IPS-11a (cell line): Measurements from ENCODE around the gene OPTC.
"Not testable (repeated sequence)": the region's sequence is repeated elsewhere in the genome, so short reads cannot be mapped to it uniquely, and the experiment has no call there.

ENCODE experiments used
- H3K4me3 ChIP-seq: one replicate; pipeline ENCODE4 v1.5.1; 2013; ENCODE audit warnings: low read depth, low read length, control low read depth

Gene OPTC

GRCh38 chr1:203516184-203516583 lies 22.2 kb downstream of the OPTC start:
- H3K4me3 ChIP-seq, result no peak overlapping the region

GRCh38 chr1:203516906-203517305 lies 23.0 kb downstream of the OPTC start:
- no peak overlapping the region for H3K4me3 ChIP-seq

- no peak overlapping the region for H3K4me3 ChIP-seq
These were observed 23.6 kb downstream of the OPTC start for GRCh38 chr1:203517426-203518110.

GRCh38 chr1:203518139-203518538 lies 24.2 kb downstream of the OPTC start:
- not testable (repeated sequence) for H3K4me3 ChIP-seq

DNA sequence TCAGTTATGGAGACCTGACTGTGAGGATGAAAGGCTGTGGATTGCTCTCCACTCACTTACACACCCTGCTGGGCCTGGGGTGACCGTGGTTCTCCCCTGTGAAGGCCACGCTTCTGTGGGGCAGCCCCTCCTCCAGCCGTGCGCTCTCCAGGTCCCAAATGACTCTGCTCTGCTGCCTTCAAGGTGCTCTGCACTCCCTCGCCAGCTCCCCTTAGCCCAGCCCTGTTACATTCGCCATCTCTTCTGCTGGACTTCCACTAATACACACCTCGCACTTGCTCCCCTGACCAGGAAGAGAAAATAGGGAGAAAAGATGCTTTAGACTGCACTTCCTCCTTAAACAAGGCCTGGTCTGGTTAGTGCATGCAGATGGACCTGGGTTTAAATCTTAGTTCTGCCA lies 24.6 kb downstream of the OPTC start:
- no peak overlapping the region for H3K4me3 ChIP-seq

DNA sequence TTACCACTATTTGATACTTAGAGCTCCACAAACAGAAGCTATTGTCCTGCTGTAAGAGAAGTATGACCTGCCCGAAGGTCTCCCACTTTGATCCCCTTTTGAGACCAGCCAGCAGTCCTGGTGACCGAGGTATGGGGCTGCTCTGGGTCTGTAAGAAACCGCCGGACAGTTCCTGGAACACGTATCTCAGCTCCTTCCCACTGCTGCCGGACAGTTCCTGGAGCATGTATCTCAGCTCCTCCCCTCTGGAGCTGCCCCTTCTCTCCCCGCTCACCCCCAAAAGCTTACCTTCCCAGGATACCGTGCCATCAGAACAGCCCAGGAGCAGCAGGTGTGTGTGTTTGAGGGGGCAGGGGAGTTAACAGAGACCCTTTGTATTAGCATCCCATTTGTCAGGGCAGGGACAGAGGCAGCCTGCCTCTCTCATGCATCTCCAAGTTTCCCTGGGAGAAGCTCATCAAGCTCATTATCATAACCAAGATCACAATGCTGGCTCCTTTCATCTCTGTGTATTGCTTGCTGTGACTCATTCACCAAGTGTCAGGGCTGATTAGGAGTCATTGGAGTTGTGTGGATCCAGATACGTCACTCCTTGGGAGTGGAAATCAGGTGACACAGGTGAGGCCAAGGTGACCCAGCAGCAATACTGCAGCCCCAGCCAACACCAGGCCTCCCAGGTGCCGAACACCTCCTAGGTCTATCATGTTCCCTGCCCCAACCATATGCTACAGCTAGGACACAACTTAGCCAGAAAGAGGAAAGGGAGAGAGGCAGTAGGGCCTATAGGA lies 25.3 kb downstream of the OPTC start:
- no peak overlapping the region for H3K4me3 ChIP-seq

DNA sequence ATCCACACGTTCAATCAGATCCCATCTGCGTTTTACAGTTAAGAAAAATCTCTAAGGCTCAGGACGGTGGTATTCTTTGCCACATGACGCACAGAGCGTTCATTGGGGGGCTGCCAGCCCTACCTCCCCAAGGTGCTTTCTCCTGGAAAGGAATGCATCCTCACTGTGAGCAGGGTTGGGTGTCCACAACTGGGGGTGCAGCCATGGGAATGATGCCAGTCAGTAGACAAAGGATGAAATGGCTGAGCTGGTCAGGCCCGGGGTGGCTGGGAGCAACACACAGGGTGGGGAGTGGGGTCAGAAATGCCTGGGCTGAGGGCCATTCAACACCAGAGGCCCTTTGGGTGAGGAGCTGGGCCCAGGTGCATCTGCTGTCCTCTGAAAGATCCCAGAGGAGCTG lies 25.9 kb downstream of the OPTC start:
- H3K4me3 ChIP-seq, result no peak overlapping the region

DNA sequence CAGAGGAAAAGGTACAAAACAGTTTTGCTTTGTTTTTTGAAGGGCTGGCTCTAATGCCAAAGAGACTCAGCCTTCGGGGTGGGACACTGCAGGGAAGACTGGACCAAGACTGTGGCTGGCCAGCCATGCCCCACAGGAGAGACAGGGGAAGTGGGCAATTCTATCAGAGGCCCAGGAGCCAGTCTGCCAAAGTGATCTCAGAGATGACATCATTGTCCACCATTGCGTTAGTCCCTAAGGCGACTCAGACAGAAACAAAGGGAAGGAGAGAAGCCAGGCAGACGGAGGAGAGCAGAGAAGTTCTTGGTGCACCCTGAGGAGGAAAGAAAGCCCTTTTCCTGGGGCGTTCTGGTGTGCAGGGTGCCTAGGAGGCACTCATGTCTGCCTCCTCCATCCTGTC lies 26.4 kb downstream of the OPTC start:
- H3K4me3 ChIP-seq, result no peak overlapping the region

DNA sequence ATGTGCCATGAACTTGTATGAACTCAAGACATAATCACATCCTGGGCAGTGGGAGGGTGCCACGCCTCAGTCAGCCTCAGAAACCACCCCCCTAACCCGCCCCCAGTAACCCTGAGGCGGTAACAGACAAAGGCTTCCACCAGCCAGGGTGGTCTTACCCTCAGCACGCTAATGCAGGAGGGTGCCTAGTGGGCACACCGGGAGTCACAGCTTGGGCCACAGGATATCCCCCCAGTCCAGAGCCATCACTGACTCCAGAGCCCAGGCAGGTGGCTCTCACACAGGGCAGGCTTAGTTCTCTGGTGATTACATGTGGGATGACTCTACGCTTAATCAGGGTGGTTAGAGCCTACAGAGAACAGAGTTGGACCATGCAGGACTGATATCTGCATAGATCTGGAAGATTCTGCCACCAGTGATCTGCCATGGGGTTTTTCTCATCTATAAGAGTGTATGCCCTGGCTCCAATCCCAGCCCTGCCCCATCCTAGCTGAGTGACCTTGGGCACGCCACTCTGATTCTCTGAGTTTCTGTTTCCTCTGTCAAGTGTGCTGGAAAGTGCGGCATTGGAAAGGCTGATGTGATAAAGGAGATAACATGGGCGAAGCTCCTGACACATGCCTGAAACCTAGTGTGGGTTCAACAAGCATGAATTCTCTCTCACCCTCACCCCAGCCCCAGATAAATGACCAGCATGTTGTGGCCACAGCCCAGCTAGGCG lies 27.3 kb downstream of the OPTC start:
- H3K4me3 ChIP-seq, result no peak overlapping the region

- no peak overlapping the region for H3K4me3 ChIP-seq
These were observed 27.9 kb downstream of the OPTC start for GRCh38 chr1:203521812-203522211.

GRCh38 chr1:203522237-203522636 lies 28.3 kb downstream of the OPTC start:
- H3K4me3 ChIP-seq, result no peak overlapping the region

- no peak overlapping the region for H3K4me3 ChIP-seq
These were observed 29.7 kb downstream of the OPTC start for GRCh38 chr1:203523667-203524066.

- no peak overlapping the region for H3K4me3 ChIP-seq
These were observed 30.2 kb downstream of the OPTC start for GRCh38 chr1:203524152-203524551.

- H3K4me3 ChIP-seq, result no peak overlapping the region
These were observed 30.9 kb downstream of the OPTC start for GRCh38 chr1:203524824-203525223.

DNA sequence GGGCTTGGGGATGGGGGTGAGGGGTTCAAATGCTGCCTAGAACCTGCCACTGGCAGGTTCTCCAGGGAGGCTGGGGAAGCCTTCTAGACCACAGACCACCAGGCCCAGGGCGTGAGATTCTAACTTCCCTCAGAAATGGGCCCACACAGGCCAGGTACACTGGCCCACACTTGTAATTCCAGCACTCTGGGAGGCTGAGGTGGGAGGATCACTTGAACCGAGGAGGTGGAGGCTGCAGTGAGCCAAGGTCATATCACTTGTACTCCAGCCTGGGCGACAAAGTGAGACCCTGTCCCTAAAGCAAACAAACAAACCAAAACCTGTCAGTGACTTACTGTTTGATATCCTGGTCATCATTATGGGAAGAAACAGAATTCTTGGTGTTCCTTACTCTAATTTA lies 31.7 kb downstream of the OPTC start:
- H3K4me3 ChIP-seq, result no peak overlapping the region

DNA sequence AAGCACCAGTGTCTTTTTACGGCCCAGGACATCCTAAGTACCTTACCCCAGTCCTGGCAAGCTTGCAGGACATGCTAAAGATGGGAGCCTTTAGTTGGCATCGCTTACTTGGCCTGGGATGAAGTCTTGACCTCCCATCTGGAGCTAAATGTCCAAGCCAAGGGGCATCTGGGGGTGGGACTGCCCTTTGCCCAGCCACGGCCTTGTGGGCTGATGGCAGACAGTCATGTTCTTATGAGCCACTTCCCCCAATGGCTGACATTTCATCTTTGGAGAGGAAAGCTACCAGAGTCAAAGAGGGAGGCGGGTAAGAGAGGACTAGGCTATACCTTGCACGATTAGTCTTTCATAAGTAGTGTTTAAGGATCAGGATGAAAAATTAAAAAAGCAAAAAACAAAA lies 32.2 kb downstream of the OPTC start:
- no peak overlapping the region for H3K4me3 ChIP-seq

DNA sequence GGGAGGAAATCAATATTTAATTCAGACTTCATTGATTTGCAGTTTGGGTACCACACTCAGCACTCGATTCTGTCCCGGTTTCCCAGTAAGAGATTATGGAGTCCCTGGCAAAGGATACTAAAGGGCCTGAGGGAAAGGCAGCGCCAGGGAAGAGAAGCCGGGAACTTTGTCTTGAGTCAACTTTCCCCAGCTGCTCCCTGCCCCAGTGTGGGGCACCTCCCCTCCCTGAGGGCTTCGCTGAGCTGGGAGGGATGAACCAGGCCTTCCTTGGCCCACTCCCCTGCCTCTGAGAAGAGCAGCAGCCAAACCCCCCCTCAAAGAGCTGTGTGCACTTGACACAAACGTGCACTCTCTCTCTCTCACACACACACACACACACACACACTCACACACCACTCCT lies 32.6 kb downstream of the OPTC start:
- H3K4me3 ChIP-seq, result no peak overlapping the region

- no peak overlapping the region for H3K4me3 ChIP-seq
These were observed 33.1 kb downstream of the OPTC start for GRCh38 chr1:203527013-203527412.

- H3K4me3 ChIP-seq, result no peak overlapping the region
These were observed 34.1 kb downstream of the OPTC start for GRCh38 chr1:203528063-203528462.

GRCh38 chr1:203528976-203529835 lies 35.3 kb downstream of the OPTC start:
- no peak overlapping the region for H3K4me3 ChIP-seq

DNA sequence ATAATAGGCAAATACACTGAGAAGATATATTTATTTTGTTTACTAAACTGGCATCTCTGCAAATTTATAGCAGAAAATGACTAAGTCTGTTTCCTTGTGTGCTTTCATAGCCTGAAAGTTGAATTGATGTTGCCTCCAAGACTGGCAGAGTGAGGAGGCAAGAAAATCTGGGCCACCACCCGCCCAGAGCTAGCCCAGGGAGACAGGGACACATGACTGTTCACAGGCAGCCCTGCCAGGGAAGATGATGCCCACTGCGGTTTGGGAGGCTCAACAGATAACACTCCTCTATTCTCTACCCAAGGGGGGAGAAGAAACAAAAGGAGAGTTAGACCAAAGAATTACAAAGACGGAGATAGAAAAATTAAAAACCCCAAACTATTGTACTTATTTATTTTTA lies 37.1 kb downstream of the OPTC start:
- no peak overlapping the region for H3K4me3 ChIP-seq
